GM12874 (cell line): ENCODE measurements around the gene ENTR1.

ENCODE experiments used
- CTCF ChIP-seq: IDR thresholded peaks from 2 replicates; pipeline ENCODE4 v1.5.1; 2011; ENCODE audit warnings: low read depth, mild to moderate bottlenecking, control low read depth, low read length, moderate library complexity; ENCODE audit not compliant: insufficient read depth

Gene ENTR1

DNA sequence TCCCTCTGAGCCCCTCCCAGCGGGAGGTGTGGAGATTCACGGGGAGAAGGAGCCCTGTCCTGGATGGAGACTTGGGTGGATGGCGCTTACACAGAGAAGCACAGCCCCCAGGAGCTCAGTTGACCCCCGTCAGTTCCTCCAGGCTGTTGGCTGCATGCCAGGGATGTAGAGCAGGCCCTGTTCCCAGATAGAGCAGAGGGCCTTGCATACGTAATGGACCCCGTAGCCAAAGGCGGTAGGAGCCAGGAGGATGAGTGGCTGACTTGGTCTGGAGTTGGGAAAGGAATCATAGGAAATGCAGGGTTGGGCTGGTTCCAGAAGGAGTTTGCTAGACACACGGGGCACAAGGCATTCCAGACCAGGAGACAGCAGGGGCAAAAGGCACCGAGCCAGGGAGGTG, 2.5 kb upstream of the ENTR1 start:
- TF ChIP-seq CTCF, result no peak

- no peak for TF ChIP-seq CTCF
Observed at GRCh38 chr9:136411378-136411777, 964 bp upstream of the ENTR1 start.

DNA sequence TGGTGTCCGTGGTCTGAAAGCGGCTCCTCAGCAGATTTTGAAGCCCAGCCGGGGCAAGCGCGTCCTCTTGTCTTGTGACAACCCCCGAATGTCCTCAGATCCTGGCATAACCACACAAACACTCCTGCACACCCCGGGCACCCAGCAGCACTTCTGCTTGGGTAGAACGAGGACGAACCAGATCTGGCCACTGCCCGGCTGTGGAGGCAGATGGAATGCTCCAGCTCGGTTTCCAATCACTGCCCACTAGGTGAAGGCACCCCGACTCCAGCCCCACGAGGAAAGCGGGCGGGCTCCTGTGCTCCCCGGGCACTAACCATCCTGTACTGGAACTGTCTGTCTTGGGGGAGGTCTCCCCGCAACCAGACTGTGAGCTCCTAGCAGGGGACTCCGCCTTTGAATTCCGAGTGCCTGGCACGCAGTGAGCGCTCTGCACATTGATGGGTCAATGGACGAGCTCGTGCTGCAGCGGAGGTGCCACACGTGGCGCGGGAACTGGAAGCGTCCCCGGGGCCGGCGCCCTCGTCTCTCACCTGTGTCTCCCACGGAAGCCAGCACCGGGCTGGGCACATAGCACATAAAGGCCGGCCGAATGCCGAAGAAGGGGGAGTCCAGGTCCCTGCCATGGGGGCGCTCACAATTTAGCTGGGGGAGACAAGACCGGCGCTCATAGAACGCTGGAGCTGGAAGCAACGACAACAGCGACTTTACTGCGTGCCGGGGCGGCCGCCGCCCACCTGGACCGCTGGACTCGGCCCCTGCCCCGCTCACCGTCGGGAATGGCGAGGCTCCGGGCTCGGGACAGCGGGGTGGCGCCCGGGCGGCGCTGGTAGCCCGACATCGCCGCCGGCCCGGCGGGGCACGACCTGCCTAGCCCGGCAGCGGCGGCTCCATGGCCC, 608 bp downstream of the ENTR1 start:
- TF ChIP-seq CTCF, result no peak

GRCh38 chr9:136407911-136408310, 2.5 kb downstream of the ENTR1 start:
- TF ChIP-seq CTCF, result no peak

- no peak for TF ChIP-seq CTCF
Observed at GRCh38 chr9:136405481-136405880, 4.9 kb downstream of the ENTR1 start.

DNA sequence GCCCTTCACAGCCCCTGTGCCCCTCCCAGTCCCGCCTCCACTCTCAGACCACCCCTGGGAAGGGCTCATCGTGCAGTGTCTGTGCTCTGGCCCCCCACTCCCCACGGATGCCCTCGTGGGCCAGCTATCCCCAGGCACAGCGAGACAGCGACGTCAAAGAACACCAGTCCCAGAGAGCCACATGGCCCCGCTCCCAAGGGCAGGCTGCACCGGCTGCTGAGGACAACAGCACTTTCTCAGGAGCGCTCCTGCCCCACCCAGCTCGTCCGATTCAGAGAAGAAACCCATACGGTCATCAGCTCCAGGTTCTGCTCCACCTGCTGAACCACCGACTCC, 5.6 kb downstream of the ENTR1 start:
- no peak for TF ChIP-seq CTCF

DNA sequence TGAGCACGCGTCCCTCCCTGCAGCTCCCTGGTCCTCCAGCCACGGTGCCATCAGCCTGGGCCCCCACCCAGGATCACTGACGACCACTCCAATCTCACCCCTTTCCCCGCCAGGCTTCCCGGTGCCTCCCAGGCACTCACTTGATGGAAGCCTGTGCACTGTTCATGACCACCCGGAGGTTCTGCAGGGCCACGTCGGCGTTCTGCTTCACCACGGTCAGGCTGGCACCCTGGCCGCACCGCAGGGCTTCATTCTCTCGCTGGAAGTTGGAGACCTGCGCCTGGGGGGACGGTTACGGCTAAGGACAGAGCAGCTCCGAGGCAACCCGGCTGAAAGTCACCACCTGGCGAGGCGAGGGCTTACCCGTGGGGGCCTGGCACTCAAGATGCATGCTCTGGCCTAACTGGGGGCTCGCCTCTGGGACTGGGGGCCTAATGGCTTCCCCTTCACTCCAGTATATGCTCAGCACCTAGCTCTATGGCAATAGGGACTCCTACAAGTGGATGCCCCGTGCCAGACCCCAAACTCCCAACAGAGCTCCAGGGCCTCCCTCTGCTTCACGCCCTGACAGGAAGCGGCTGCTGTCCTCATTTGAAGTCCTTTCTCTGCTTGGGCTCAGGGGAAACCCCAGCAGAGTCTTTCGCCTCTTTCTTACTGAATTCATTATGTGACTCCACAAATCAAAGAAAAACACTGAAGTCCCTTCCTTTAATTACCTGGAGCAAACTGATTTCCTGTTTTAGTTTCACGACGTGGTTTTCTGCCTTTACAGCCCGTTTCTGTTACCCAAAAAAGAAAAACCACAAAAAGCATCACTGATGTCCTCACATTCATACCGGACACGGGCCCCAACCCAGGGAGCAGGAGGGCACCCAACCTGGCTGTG, 6.3 kb downstream of the ENTR1 start:
- no peak for TF ChIP-seq CTCF
